DOHH2 (cell line): ENCODE data around the gene FXYD6.

Source experiments
- H3F3A ChIP-seq: fragments of 200-600 bp; sonication (generic), shearing (Covaris generic); 2 replicates; pipeline ENCODE4 v1.6.0; 2016; ENCODE audit warnings: antibody characterized with exemption, mild to moderate bottlenecking; ENCODE audit not compliant: control insufficient read depth, insufficient read depth
- H3K27ac ChIP-seq: fragments of 200-600 bp; sonication (generic); 2 replicates; pipeline ENCODE4 v1.5.1; 2014; ENCODE audit warnings: low read depth, mild to moderate bottlenecking, low read length, moderate library complexity
- H3K27me3 ChIP-seq: fragments of 200-600 bp; sonication (generic); 2 replicates; pipeline ENCODE4 v1.6.1; 2014; ENCODE audit warnings: mild to moderate bottlenecking, low read length, mixed read lengths; ENCODE audit not compliant: control insufficient read depth
- H3K36me3 ChIP-seq: fragments of 200-600 bp; sonication (generic); 2 replicates; pipeline ENCODE4 v1.6.1; 2014; ENCODE audit warnings: mild to moderate bottlenecking, low read length, moderate library complexity, mixed read lengths; ENCODE audit not compliant: control insufficient read depth
- H3K4me1 ChIP-seq: fragments of 200-600 bp; sonication (generic); 2 replicates; pipeline ENCODE4 v1.6.1; 2014; ENCODE audit warnings: mild to moderate bottlenecking, low read length, mixed read lengths; ENCODE audit not compliant: control insufficient read depth
- H3K4me2 ChIP-seq: fragments of 200-600 bp; sonication (generic); 2 replicates; pipeline ENCODE4 v1.6.0; 2014; ENCODE audit warnings: mild to moderate bottlenecking, low read length, moderate library complexity
- H3K4me3 ChIP-seq: fragments of 200-600 bp; sonication (generic); 2 replicates; pipeline ENCODE4 v1.5.1; 2014; ENCODE audit warnings: mild to moderate bottlenecking, low read length, mixed read lengths
- H3K79me2 ChIP-seq: fragments of 200-600 bp; sonication (generic); 2 replicates; pipeline ENCODE4 v1.6.1; 2014; ENCODE audit warnings: mild to moderate bottlenecking, low read length, mixed read lengths; ENCODE audit not compliant: control insufficient read depth
- H3K9me2 ChIP-seq: fragments of 200-600 bp; sonication (generic); replicated peaks from 2 replicates; pipeline ENCODE4 v1.6.1; 2014; ENCODE audit warnings: mild to moderate bottlenecking, low read length, mixed read lengths; ENCODE audit not compliant: control insufficient read depth
- H3K9me3 ChIP-seq: fragments of 200-600 bp; sonication (generic); 2 replicates; pipeline ENCODE4 v1.6.1; 2014; ENCODE audit warnings: antibody characterized with exemption, low read length, mixed read lengths; ENCODE audit not compliant: control insufficient read depth, insufficient read depth
- H4K20me1 ChIP-seq: fragments of 200-600 bp; sonication (generic); 2 replicates; pipeline ENCODE4 v1.6.0; 2014; ENCODE audit warnings: low read depth, mild to moderate bottlenecking, antibody characterized with exemption, low read length, moderate library complexity; ENCODE audit not compliant: control insufficient read depth, insufficient read depth
- CTCF ChIP-seq: fragments of 200-600 bp; sonication (generic); IDR thresholded peaks from one replicate; pipeline ENCODE4 v1.5.1; 2014; ENCODE audit warnings: antibody characterized with exemption, mild to moderate bottlenecking, low read depth, low read length; ENCODE audit not compliant: poor library complexity, severe bottlenecking
- EZH2phosphoT487 ChIP-seq: fragments of 200-600 bp; sonication (generic); IDR thresholded peaks from 2 replicates; pipeline ENCODE4 v1.6.1; 2017; ENCODE audit warnings: borderline replicate concordance, mild to moderate bottlenecking, antibody characterized with exemption, low read length, moderate library complexity, mixed read lengths

The FXYD6 gene

GRCh38 chr11:117803896-117804295 is 72.6 kb downstream of the FXYD6 start:
- no peaks in the 10 kb centered on the region for H4K20me1 ChIP-seq
- no peaks in the 10 kb centered on the region for H3K9me2 ChIP-seq
- no peaks in the 10 kb centered on the region for H3K79me2 ChIP-seq
- H3K36me3 ChIP-seq = no peaks in the 10 kb centered on the region
- no peaks in the 10 kb centered on the region for H3F3A ChIP-seq
- peaks cover 30% of the 10 kb centered on the region for H3K27me3 ChIP-seq
- no peaks in the 10 kb centered on the region for H3K9me3 ChIP-seq
- TF ChIP-seq CTCF = no peak
- TF ChIP-seq EZH2phosphoT487 = no peak
- no peaks in the 10 kb centered on the region for H3K4me1 ChIP-seq
- no peak overlapping the region for H3K27ac ChIP-seq
- no peak overlapping the region for H3K4me2 ChIP-seq
- no peak overlapping the region for H3K4me3 ChIP-seq

- Histone ChIP-seq H3K27ac (no peak overlapping the region), H3K4me3 (no peak overlapping the region), H3K9me2 (no peaks in the 10 kb centered on the region), H3K4me1 (no peaks in the 10 kb centered on the region), H4K20me1 (no peaks in the 10 kb centered on the region), H3F3A (no peaks in the 10 kb centered on the region), H3K36me3 (no peaks in the 10 kb centered on the region), H3K9me3 (no peaks in the 10 kb centered on the region), H3K79me2 (no peaks in the 10 kb centered on the region), H3K27me3 (peaks cover 34% of the 10 kb centered on the region), H3K4me2 (no peak overlapping the region)
- no peak for TF ChIP-seq EZH2phosphoT487
- TF ChIP-seq CTCF = no peak
Measured at GRCh38 chr11:117799634-117800033, 76.8 kb downstream of the FXYD6 start.

- Histone ChIP-seq H3K36me3 (no peaks in the 10 kb centered on the region), H3K4me3 (no peak within 1 kb of the TSS), H3K4me2 (no peak within 1 kb of the TSS), H3K79me2 (no peaks in the 10 kb centered on the region), H3K9me3 (no peaks in the 10 kb centered on the region), H4K20me1 (no peaks in the 10 kb centered on the region), H3F3A (no peaks in the 10 kb centered on the region), H3K9me2 (no peaks in the 10 kb centered on the region), H3K27me3 (peaks cover 25% of the 10 kb centered on the region), H3K4me1 (no peaks in the 10 kb centered on the region), H3K27ac (no peak within 1 kb of the TSS)
- TF ChIP-seq CTCF = no peak
- TF ChIP-seq EZH2phosphoT487 = no peak
Measured at GRCh38 chr11:117796872-117797529, 79.5 kb downstream of the FXYD6 start, which contains the start of gene DSCAML1. DSCAML1 (minus strand) TSS chr11:117797216; CDS start chr11:117797079, 137 bp downstream.
